Central memory CD4-positive, alpha-beta T cell (primary cell): ENCODE data around the gene RASGRF2.
"Not testable (repeated sequence)": the region's sequence is repeated elsewhere in the genome, so short reads cannot be mapped to it uniquely, and the experiment has no call there.

Source experiments
- DNase-seq: peaks from one replicate; pipeline ENCODE4 v3.0.0; 2022

RASGRF2 gene

GRCh38 chr5:81247441-81247972 is 287.3 kb downstream of the RASGRF2 start:
- no peak for DNase-seq

GRCh38 chr5:81249240-81249639 is 289.1 kb downstream of the RASGRF2 start:
- DNase-seq: no peak

DNA sequence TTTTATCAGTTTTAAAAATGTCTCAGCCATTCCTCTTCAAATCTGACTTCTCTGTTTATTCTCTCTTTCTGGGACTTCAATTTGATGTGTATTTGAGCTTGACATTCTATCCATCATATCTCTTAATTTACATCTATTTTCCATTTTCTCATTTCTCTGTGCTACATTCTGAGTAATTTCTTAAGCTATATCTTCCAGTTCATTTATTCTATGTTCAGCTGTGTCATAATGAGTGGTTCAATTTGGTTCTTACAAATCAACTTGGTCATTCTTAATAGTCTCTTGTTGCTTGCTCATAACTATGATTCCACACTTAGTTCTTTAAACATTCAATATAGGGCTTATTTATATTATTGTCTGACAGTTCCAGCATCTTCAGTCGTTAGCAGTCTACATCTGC is 289.8 kb downstream of the RASGRF2 start:
- no peak for DNase-seq

- DNase-seq: no peak
These were observed 291.8 kb downstream of the RASGRF2 start for GRCh38 chr5:81251922-81252321.

DNA sequence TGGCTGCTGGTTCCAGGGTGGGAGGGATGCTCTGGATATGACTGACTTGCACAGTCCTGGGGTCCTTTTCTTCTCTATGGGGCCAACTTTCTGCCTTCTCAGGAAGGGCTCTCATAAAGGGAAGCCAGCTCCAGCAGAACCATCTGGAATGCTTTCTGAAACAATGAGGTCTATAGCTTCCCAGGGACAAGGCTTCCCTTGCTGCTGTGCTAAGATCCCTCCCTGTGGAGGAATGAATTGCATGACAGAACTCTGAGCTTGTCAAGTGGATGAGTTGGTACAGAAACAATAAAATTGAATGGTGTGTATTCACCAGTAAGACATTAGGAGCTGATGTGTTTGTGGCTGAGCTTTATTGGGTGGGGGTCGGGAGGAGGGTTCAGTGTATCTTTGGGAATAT is 292.7 kb downstream of the RASGRF2 start:
- no peak for DNase-seq

GRCh38 chr5:81253875-81254274 is 293.7 kb downstream of the RASGRF2 start:
- DNase-seq: no peak

- DNase-seq: no peak
These were observed 294.9 kb downstream of the RASGRF2 start for GRCh38 chr5:81254886-81255559.

DNA sequence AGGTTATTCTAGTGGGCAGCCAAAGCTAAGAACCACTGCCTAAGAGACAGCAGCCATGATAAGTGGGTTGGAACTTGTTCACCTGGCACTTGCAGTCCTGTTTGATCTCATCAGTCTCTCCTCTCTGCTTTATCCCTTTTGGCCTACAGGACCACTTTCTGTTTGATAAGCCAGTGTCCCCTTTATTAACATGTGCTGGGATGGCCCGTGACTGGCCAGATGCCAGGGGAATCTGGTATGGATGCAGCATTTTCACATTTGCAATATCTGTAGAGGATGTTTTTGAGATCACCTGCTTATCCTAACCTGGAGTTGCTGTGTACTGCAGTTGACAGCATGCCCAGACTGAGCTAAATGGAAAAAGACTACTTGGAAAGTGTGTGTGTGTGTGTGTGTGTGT is 296.6 kb downstream of the RASGRF2 start:
- DNase-seq: no peak

- not testable (repeated sequence) for DNase-seq
These were observed 302.6 kb downstream of the RASGRF2 start for GRCh38 chr5:81262796-81263195.

- DNase-seq: no peak
These were observed 304.9 kb downstream of the RASGRF2 start for GRCh38 chr5:81265101-81265500.

DNA sequence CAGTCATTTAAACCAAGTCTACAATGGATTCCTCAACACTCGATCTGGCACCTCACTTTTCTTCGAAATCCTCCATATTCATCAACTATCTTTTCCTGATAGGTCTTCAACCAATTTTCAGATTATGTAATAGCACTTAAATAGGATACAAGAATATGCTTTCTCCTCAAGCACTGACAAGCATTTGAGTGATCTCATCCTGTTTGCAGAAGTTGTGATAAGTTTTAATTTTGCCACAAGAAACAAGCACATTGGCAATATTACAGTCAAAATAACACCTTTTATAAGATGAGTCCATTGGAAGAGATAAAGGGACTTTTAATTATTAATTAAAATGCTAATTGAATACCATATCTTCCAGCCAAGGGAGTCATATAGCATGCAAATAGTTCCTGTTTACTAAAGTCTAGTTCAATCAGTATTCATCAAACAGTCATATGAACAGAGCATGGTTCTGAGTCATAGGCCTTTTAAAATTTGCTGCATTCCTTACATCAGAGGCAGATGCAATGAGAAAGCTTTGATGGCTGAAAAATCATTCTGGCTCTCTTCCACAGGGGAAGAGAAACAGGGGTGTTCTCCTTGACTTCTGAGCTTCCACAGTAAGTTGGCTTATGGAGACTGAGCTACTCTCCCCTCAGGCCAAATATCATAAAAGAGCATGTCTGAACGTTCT is 308.5 kb downstream of the RASGRF2 start:
- DNase-seq: no peak

DNA sequence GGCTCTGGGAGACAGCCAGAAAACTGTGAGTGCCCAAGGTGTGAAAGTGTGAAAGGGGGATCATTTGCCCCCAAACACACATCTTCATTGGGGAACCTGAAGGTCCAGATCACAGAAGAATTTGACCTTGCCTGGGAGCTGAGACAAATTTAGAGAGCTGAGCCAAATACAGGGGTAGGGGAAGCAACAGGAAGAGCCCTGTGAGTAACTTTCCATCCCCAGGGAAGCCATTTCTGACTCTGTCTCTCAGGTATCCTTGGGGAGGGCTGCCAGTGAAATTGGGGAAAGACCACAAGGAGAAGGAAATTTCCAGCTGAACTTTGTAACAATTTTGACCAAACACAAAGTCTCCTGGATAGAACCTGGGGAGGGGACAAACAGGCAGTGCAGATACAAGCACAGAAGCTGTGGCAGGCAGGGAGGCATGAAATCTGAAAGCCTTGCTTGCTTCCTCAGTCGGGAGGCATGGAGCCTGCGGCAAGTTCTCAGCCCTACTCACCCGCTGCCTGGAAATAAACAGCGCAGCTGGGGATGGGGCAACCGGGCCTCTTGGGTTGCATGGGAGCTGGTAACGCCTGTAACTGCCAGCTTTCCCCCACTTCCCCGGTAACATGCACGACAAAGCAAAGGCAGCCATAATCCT is 309.7 kb downstream of the RASGRF2 start:
- DNase-seq: no peak

DNA sequence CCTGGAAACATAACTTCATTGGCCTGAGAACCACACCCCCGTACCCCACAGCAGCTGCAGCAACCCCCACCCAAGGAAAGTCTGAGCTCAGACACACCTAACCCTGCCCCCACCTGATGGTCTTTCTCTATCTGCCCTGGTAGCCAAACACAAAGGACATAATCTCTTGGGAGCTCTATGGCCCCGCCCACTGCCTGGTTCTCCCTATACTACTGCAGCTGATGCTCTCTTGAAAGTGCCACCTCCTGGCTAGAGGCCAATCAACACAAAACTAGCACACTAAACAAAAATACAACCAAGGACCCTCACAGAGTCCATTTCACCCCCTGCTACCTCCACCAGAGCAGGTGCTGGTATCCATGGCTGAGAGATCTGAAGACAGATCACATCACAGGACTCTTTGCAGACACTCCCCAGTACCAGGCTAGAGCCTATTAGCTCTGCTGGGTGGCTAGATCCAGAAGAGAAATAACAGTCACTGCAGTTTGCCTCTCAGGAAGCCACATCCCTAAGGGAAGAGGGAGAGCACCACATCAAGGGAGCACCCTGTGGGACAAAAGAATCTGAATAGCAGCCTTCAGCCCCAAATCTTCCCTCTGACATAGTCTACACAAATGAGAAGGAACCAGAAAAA is 310.3 kb downstream of the RASGRF2 start:
- DNase-seq: not testable (repeated sequence)
